Measurements from ENCODE around the gene HLA-DMA.

The HLA-DMA gene

DNA sequence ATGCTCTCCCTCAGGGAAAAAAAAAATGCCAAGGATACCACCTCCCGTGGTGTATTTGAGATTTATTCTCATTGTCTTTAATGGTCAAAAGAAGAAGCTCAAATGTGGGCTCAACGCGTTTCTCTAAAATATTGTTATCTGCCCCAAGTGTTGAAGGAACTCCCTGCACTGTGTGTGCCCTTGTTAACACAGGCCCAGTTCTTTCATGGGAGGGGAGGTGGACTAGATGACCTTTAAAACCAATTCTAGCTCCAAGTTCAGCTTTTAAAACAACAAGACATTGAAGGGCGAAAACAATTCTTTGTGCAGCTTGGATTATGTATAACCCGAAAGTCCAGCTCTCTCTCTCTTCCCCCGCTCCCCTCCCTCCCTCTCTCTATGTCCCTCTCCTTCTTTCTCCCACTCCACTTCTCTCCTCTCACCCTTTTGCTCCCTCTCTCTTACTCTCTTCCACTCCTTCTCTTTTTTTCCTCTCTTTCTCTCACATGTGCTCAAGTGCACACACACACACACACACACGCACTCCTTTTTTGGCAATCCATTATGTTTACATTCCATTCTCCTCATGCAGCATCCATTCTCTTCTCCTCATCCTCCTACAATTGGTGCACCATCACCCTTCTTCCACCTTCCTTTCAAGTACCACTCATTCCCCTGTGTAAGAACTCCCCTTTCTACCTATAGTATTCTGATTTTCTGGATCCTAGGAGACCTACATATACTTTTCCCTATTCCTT, 20.6 kb downstream of the HLA-DMA start:
- no peak for DNase-seq

- no peak for DNase-seq
Observed at GRCh38 chr6:32931211-32931610, 21.7 kb downstream of the HLA-DMA start.

- DNase-seq: no peak
Observed at GRCh38 chr6:32922083-32922482, 30.8 kb downstream of the HLA-DMA start.

DNA sequence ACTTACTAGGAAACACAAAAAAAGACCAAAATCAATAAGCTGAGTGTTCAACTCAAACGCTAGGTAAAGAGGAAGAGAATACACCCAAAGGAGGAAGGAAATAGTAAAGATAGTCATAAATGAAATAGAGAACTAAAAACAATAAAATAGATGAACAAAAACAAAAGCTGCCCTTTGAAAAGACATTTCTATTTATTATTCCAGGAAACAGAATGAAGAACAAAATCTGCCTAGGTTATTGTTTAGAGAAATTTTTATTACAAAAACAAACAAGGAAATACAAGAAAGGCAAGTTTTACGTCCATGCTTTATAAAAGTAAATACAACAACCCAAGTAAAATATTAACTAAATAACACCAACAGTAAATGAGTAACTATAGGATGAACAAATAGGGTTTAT, 32.2 kb downstream of the HLA-DMA start:
- DNase-seq: no peak

GRCh38 chr6:32912951-32913350, 39.9 kb downstream of the HLA-DMA start:
- no peak for DNase-seq

DNA sequence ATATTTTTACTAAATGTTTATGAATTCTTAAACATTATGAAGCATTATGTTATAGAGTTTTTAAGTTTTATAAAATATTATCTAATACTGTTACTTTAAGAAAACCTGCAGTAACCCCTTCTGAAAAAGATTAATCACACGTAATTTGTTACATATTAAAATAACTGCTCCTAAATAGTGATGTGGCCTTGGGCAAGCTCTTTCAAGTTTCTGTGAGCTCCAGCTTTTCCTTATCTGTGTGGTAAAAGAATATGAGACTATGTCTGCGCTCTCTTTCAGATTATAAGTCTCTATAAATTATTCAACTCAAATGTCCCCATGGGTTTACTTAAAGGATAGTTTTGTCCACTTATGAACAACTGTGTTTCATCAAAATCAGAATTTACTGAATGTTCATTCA, 44.0 kb downstream of the HLA-DMA start:
- no peak for DNase-seq

DNA sequence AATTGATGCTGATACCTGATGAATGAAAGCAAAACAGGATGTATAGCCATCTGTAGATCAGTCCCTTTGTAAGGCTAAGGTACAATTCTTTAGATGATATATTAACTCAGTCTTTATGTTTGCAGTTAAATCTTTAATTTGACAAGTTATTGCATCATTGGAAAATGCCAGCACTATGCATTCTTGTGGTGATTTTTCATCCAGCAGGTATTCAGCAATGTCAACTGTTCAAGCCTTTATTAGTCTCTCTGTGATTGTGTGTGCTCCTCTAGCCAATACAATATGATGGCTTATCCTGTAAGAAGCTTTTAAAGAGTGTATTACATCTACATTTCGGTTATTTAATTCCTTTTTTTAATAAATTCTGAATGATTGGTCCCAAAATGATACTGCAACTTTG, 46.4 kb downstream of the HLA-DMA start:
- DNase-seq: no peak

GRCh38 chr6:32905078-32905477, 47.8 kb downstream of the HLA-DMA start:
- DNase-seq: no peak

GRCh38 chr6:32903952-32904351, 48.9 kb downstream of the HLA-DMA start:
- no peak for DNase-seq

Measured in activated CD4-positive, alpha-beta T cell treated with anti-CD3 and anti-CD28 coated beads, Interleukin-2, amount 50 U/mL, for 16 hours (primary cell).